HG02973 (cell line): Measurements from ENCODE around the gene SOWAHA.
"Not testable (repeated sequence)": the region's sequence is repeated elsewhere in the genome, so short reads cannot be mapped to it uniquely, and the experiment has no call there.

ENCODE experiments used
- ATAC-seq: cut with Tn5 transposase; IDR thresholded peaks from one replicate; pipeline ENCODE4 v1.9.1; 2021; ENCODE audit warnings: moderate library complexity; ENCODE audit not compliant: unreplicated experiment

The SOWAHA gene

DNA sequence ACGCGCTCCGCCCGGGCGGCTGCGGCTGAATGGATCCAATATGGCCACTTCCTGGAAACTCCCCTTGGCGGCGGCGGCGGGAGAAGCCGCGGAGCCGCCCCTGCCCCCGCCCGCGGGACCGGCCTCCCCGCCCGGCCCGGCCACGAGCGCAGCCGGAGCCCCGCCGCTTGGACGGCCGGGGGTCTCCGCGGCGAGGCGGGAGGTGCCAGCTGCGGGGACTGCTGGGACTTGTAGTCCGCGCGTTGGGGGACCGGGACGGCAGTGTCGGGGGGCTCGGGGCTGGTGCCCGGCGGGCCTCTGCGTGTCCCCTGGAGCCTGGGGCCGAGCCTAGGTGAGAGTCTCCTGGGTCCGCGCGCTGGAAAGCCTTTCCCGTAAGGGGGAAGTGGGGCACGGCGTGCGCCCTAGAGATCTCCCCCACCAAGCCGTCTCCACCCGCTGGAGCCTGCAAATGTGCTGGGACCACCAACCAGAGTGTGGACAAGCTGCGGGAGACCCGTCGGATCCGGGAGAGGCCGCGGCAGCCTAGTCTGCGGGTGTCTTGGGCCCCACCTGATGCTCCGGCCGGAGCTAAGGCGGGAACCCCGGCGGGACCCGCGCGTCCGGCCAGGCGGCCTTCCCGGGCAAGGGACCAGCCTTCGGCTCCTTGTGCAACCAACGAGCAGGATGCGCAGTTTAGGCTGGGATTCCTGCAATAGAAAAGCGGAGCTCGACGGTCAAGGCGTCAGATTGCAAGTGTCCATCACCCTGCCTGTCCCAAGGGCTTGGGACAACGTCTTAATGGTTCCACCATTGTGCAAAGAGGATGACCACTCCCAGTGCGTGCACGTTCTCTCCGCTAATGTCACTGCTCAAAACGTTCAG, 35.7 kb upstream of the SOWAHA start, which contains the start of gene SEPTIN8:
Gene SEPTIN8 (minus strand): TSS at position 31 of the 861 bp plus-strand sequence. CDS start 102 bp downstream, outside the sequence.
- peak; percentile 42 for ATAC-seq

DNA sequence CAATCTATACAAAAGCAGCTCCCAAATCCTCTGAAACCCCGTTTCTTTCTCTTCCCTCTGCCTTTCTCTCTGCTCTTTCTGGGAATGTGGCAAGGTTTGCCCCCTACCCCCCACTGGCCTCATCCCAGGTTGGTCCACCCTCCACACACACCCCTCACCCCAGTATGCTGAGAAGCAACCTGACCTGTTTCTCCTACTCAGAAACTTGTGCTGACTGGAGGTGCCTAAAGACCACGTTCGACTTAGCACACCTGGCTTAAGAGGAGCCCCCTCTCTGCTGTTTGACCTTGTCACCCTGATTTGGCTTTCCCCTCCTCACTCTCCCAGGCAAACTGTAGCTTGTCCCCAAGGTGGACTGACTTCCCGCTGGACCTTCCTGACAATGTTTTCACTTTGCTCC, 35.0 kb upstream of the SOWAHA start:
- ATAC-seq: no peak

DNA sequence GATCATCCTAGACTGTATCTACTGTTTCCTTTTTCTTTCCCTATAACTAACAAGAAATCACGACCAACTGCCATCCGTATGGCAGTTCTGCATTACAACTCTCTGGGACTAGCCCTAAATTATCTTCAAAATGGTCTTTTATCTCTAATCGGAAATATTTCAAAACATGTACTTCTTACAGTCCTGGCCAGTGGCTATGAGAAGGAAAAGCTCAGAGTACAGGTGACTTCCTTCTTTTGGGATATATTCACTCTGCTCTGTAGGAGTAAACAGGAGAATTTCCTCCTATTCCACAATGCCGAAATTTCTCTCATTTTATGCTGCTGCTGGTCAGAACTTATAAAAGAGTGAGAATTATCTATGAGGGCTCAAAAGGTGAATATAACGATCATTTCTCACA, 34.2 kb upstream of the SOWAHA start:
- no peak for ATAC-seq

GRCh38 chr5:132779961-132780360, 33.1 kb upstream of the SOWAHA start:
- no peak for ATAC-seq

DNA sequence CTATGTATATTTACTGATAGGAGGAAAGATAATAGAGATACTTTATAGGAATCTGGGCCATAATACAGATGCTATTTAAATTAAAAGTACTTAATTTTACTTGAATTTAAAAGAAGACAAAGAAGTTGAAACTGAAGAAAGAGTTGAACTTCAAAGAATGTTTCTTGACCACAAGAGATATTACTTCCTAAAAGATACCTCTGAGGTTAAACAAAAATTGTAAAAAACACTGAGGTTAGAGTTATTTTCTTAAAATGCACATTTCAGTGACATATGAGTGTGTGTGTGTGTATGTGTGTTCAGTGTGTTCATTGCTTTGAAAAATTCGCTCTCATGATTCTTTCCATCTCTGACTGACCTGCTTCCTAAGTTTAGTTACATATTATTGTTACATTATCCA, 32.5 kb upstream of the SOWAHA start:
- no peak for ATAC-seq

- ATAC-seq: no peak
Observed at GRCh38 chr5:132781029-132781428, 32.1 kb upstream of the SOWAHA start.

GRCh38 chr5:132782101-132782500, 31.0 kb upstream of the SOWAHA start:
- no peak for ATAC-seq

DNA sequence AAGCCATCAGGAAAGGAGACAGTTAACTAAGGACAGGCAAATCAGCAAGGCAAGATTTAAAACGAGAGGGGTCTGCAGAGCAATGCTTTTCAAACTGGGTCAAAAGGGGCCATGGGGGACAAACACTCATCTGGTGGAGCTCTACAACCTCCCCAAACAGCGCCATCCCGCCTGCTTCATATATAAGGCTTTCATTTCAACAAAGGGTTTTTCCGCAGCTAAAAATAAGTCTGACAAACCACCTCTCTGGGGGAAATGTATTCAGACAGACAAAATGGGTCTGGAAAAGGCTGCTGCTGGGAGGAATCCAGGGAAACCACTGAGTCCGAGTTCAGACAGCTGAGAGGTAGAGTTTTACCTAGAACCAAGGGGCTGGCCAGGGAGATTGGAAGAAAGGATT, 27.7 kb upstream of the SOWAHA start:
- ATAC-seq: no peak

DNA sequence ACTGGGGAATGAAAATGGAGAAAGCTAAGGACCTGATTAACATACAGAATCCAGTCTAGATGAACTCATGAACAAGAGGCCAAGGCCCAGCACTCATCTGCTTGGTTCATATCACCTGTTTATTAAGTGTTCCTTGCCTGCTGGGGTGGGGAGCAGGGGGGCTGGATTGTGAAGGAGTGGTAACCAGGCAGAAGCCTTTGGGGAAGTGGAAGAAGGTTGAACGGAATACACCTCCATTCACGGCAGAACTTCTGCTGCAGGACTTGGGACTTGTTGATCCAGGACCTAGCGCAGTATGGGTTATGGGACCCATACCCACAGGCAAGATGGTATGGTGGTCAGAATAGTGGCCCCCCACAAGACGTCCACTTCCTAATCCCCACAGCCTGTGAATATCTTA, 27.2 kb upstream of the SOWAHA start:
- no peak for ATAC-seq

- ATAC-seq: no peak
Observed at GRCh38 chr5:132787076-132787475, 26.0 kb upstream of the SOWAHA start.

GRCh38 chr5:132788508-132788907, 24.6 kb upstream of the SOWAHA start:
- no peak for ATAC-seq

DNA sequence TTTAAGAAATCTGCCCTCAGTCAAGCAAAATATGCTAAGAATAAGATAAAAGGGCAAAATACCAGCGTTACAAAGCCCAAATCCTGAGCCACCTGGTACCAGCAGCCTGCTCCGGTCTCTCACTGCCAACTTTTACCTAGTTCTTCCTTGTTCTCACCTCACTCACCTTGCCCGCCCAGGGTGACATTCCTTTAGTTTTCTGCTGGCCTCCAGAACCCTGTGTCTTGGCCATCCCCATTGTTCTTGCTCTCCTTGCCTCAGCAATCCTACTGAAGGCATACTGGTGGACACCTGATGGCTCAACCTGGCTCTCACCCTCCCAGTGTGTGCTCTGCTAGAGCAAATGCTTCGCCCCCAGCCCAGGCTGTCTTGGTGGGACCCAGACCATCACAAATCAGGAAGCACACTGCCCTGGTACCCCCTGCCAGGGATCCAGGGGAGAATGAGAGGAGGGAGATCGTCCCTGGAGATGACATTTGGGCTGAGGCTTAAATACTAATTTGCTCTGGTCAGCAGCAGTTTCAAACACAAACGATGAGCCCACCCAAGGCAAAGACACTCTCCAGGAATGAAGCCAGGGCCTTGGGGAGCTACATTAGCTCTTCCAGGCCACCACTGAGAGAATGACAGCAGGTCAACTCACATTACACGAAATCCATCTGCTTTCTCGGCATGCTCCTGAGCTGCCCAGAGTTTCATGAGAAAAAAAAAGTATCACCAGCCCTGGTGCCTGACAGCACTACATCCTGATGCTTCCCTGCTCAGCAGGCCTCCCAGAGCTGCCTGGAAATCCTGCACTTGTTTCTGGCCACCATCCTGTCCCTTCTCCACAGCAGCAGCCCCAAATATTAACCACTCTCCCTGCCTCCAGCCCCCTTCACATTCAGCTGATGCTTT, 23.9 kb upstream of the SOWAHA start:
- no peak for ATAC-seq

- ATAC-seq: no peak
Observed at GRCh38 chr5:132790201-132790865, 22.8 kb upstream of the SOWAHA start.

DNA sequence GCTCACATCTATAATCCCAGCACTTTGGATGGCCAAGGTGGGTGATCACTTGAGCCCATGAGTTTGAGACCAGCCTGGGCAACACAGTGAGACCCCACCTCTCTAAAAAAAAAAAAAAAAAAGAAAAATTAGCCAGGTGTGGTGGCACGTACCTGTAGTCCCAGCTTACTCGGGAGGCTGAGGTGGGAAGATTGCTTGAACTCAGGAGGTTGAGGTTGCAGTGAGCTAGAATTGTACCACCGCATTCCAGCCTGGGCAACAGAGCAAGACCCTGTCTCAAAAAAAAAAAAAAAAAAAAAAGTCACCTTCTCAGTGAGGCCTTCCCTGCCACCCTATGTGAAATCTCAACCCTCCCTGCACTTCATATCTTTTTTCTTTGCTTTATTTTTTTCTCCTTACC, 22.1 kb upstream of the SOWAHA start:
- ATAC-seq: no peak

DNA sequence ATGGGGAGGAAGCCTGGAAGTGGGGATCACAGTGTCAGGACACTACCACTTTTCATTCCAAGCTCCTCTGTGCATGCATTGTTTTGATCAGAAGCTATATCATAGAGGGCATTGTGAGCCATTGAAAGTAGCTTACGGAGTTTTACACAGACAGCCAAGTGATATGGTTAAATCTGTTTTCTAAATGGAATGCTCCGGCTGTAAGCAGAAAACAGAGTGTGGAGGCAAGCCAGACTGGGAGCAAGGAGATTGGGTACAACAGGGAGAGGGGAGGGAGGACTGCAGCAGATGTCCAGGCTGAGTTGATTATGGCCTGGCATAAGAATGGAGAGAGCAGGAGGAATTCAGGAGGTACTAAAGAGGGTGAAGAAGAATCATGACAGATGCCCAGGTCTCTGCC, 15.5 kb upstream of the SOWAHA start:
- ATAC-seq: no peak

GRCh38 chr5:132799392-132799791, 13.7 kb upstream of the SOWAHA start:
- ATAC-seq: no peak

DNA sequence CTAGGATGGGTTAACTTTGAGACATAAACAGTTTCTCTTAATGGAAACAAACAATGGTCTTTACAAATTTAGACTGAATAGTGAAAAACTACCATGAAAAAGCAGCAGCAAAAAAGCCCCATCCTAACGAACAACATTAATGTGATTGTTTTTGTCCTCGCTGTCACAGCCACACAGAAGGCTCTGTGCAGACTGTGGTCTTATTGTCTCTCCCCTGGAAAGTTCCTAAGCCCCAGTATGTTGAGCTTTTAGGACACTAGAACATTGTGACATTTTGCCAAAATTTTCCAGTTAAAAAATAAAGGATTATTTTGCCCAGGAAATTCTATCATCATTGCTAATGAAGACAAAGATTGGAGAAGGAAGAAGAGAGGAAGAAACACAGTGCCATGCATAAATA, 12.6 kb upstream of the SOWAHA start:
- no peak for ATAC-seq

DNA sequence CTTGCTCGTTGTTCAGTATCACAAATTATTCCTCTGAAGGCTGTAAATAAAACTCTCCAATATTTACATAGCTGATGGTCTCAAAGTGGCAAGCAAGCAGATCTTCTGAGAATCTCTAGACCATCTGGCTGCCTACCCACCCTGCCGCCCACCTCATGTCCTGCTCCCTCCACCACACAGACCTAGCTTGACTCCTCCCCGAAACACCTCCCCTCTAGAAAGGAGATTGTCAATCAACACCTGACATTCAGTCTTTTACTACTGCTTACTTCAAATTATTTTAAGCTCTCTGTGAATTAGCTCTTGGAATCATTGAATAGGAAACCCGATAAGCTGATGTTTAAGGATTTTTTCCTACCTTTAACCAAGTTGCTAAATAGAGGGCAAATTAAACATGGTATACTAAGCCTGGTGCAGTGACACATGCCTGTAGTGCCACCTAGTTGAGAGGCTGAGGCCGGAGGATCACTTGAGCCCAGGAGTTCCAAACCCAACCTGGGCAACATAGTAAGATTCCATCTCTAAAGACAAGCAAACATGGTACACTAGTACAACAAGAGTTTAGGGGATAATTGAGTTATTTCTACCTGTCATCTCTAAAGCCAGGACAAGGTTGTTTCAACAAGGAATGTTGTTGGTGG, 10.9 kb upstream of the SOWAHA start:
- no peak for ATAC-seq

- not testable (repeated sequence) for ATAC-seq
Observed at GRCh38 chr5:132802685-132803066, 10.4 kb upstream of the SOWAHA start.

- not testable (repeated sequence) for ATAC-seq
Observed at GRCh38 chr5:132804219-132804618, 8.9 kb upstream of the SOWAHA start.

DNA sequence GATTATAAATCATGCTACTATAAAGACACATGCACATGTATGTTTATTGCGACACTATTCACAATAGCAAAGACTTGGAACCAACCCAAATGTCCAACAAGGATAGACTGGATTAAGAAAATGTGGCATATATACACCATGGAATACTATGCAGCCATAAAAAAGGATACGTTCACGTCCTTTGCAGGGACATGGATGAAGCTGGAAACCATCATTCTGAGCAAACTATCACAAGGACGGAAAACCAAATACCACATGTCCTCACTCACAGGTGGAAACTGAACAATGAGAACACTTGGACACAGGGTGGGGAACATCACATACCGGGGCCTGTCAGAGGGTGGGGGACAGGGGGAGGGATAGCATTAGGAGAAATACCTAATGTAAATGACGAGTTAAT, 7.2 kb upstream of the SOWAHA start:
- not testable (repeated sequence) for ATAC-seq
